Measurements from ENCODE around the gene COL28A1.

DNA sequence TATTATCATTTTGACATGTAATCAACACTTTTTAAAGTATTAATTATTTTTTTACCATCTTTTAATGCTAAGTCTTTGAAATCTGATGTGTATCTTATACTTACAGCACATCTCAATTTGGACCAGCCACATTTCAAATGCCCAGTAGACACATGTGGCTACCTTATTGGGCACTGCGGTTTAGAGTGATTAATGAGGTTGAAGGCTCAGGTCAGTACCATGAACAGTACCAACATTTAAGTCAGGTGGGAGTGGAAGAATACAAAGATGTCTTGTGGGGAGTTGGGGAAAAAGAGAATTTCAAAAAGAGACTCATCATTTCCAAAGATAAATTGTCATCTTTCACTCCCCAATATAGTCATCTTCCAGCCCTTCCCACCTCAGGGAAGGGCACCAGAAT, 40.5 kb downstream of the COL28A1 start:
- TF ChIP-seq, protein P1, sequence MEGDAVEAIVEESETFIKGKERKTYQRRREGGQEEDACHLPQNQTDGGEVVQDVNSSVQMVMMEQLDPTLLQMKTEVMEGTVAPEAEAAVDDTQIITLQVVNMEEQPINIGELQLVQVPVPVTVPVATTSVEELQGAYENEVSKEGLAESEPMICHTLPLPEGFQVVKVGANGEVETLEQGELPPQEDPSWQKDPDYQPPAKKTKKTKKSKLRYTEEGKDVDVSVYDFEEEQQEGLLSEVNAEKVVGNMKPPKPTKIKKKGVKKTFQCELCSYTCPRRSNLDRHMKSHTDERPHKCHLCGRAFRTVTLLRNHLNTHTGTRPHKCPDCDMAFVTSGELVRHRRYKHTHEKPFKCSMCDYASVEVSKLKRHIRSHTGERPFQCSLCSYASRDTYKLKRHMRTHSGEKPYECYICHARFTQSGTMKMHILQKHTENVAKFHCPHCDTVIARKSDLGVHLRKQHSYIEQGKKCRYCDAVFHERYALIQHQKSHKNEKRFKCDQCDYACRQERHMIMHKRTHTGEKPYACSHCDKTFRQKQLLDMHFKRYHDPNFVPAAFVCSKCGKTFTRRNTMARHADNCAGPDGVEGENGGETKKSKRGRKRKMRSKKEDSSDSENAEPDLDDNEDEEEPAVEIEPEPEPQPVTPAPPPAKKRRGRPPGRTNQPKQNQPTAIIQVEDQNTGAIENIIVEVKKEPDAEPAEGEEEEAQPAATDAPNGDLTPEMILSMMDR (IDR thresholded peaks at IDR 0.05) = no peak
- TF ChIP-seq MXD4 (CRISPR knock-in tag; IDR thresholded peaks at IDR 0.05; ENCODE audit: borderline replicate concordance) (no peak), ZNF232 (CRISPR knock-in tag; IDR thresholded peaks at IDR 0.05) (no peak)
- TF ChIP-seq, protein P2, sequence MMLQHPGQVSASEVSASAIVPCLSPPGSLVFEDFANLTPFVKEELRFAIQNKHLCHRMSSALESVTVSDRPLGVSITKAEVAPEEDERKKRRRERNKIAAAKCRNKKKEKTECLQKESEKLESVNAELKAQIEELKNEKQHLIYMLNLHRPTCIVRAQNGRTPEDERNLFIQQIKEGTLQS (CRISPR knock-in tag; conservative IDR thresholded peaks at IDR 0.05) = no peak
- TF ChIP-seq, protein P3, sequence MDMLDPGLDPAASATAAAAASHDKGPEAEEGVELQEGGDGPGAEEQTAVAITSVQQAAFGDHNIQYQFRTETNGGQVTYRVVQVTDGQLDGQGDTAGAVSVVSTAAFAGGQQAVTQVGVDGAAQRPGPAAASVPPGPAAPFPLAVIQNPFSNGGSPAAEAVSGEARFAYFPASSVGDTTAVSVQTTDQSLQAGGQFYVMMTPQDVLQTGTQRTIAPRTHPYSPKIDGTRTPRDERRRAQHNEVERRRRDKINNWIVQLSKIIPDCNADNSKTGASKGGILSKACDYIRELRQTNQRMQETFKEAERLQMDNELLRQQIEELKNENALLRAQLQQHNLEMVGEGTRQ (CRISPR knock-in tag; IDR thresholded peaks at IDR 0.05) = no peak
- TF ChIP-seq, protein P4, sequence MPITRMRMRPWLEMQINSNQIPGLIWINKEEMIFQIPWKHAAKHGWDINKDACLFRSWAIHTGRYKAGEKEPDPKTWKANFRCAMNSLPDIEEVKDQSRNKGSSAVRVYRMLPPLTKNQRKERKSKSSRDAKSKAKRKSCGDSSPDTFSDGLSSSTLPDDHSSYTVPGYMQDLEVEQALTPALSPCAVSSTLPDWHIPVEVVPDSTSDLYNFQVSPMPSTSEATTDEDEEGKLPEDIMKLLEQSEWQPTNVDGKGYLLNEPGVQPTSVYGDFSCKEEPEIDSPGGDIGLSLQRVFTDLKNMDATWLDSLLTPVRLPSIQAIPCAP (CRISPR knock-in tag; IDR thresholded peaks at IDR 0.05) = no peak
